ENCODE measurements around the gene SCRT2. TPM values are rescaled to one million over a fixed set of nuclear protein-coding genes. Genes with fewer than 3 reads are reported as not detected.
"Not testable (repeated sequence)": the region's sequence is repeated elsewhere in the genome, so short reads cannot be mapped to it uniquely, and the experiment has no call there.

SCRT2 gene
- polyA plus RNA-seq, 1 donor from 2014 or later = 2.5 TPM

DNA sequence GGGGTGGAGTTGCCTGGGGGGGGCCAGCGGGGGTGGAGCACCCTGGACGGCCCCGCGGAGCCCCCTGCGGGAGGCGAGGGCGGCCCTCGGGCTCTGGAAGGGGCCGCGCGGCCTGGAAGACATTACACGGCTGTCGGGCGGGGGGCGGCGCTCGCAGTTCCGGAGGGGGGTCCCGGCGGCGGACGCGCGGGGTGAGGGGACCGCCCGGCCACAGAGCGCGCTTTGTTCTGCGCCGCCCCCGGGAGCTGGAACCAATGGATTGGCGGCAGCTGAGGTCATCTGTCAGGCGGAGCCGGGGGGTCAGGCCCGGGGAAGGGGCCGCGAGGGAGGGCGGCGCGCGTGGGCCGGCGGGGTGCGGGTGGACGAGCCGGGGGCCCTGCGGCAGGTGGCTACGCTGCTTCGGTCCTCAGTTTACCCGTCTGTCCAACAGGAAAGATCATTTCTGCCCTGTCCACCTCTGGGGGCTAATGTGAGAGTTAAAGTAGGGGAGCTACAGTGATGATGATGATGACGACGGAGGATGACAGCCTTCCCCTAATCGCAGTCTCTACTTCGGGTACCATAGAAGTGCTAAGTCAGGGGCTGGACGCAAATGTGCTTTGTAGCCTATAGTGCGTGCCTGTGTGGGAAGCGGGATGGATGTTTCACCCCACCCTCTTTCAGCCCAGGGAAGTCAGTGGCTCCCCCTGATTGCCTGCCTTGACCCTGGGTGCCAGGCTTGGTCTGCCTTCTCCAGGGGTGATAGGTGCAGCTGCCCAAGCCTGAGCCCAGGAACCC is 33.0 kb downstream of the SCRT2 start:
- Histone ChIP-seq H3K79me2 (replicated peaks; ENCODE audit: insufficient read depth, low read length) (no peaks in the 10 kb centered on the region), H3K9me3 (ENCODE audit: low read length) (no peaks in the 10 kb centered on the region), H3K9me2 (ENCODE audit: insufficient read depth, low read length) (no peaks in the 10 kb centered on the region), H3K36me3 (ENCODE audit: insufficient read depth, low read length) (no peaks in the 10 kb centered on the region), H3K4me2 (ENCODE audit: low read length) (no peak overlapping the region), H3K9ac (ENCODE audit: low read length) (no peak overlapping the region), H3K4me3 (ENCODE audit: low read length) (no peak overlapping the region), H4K20me1 (ENCODE audit: insufficient read depth) (no peaks in the 10 kb centered on the region), H3F3A (ENCODE audit: insufficient read depth, low read length, poor library complexity, severe bottlenecking) (no peaks in the 10 kb centered on the region), H2AFZ (ENCODE audit: low read depth, low read length) (no peak overlapping the region), H3K27ac (ENCODE audit: low read length) (no peak overlapping the region), H3K27me3 (ENCODE audit: insufficient read depth, low read depth, low read length) (no peaks in the 10 kb centered on the region)
- no peak for TF ChIP-seq RAD21 (conservative IDR thresholded peaks at IDR 0.05)
- TF ChIP-seq MXI1 (conservative IDR thresholded peaks at IDR 0.05; ENCODE audit: poor library complexity, severe bottlenecking) = no peak
- no peak for TF ChIP-seq POLR2AphosphoS5 (IDR thresholded peaks at IDR 0.05)
- no peak for TF ChIP-seq TAF1 (IDR thresholded peaks at IDR 0.05; ENCODE audit: low read depth)
- no peak for TF ChIP-seq SMC3 (conservative IDR thresholded peaks at IDR 0.05; ENCODE audit: poor library complexity)
- TF ChIP-seq CTCF (IDR thresholded peaks at IDR 0.05; ENCODE audit: poor library complexity, severe bottlenecking) = no peak
- TF ChIP-seq, protein P1, sequence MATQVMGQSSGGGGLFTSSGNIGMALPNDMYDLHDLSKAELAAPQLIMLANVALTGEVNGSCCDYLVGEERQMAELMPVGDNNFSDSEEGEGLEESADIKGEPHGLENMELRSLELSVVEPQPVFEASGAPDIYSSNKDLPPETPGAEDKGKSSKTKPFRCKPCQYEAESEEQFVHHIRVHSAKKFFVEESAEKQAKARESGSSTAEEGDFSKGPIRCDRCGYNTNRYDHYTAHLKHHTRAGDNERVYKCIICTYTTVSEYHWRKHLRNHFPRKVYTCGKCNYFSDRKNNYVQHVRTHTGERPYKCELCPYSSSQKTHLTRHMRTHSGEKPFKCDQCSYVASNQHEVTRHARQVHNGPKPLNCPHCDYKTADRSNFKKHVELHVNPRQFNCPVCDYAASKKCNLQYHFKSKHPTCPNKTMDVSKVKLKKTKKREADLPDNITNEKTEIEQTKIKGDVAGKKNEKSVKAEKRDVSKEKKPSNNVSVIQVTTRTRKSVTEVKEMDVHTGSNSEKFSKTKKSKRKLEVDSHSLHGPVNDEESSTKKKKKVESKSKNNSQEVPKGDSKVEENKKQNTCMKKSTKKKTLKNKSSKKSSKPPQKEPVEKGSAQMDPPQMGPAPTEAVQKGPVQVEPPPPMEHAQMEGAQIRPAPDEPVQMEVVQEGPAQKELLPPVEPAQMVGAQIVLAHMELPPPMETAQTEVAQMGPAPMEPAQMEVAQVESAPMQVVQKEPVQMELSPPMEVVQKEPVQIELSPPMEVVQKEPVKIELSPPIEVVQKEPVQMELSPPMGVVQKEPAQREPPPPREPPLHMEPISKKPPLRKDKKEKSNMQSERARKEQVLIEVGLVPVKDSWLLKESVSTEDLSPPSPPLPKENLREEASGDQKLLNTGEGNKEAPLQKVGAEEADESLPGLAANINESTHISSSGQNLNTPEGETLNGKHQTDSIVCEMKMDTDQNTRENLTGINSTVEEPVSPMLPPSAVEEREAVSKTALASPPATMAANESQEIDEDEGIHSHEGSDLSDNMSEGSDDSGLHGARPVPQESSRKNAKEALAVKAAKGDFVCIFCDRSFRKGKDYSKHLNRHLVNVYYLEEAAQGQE (IDR thresholded peaks at IDR 0.05; ENCODE audit: borderline replicate concordance) = no peak
- TF ChIP-seq EP300 (conservative IDR thresholded peaks at IDR 0.05; ENCODE audit: poor library complexity, severe bottlenecking) = no peak

DNA sequence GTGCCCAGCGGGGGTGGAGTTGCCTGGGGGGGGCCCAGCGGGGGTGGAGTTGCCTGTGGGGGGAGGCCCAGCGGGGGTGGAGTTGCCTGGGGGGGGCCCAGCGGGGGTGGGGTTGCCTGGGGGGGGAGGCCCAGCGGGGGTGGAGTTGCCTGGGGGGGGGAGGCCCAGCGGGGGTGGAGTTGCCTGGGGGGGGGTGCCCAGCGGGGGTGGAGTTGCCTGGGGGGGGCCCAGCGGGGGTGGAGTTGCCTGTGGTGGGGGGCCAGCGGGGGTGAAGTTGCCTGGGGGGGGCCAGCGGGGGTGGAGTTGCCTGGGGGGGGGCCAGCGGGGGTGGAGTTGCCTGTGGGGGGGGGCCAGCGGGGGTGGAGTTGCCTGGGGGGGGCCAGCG is 33.6 kb downstream of the SCRT2 start:
- not testable (repeated sequence) for H2AFZ ChIP-seq (ENCODE audit: low read depth, low read length); H3K27me3 ChIP-seq (ENCODE audit: insufficient read depth, low read depth, low read length); H3F3A ChIP-seq (ENCODE audit: insufficient read depth, low read length, poor library complexity, severe bottlenecking); H3K79me2 ChIP-seq (replicated peaks; ENCODE audit: insufficient read depth, low read length); H3K4me3 ChIP-seq (ENCODE audit: low read length); H3K27ac ChIP-seq (ENCODE audit: low read length); H3K9me3 ChIP-seq (ENCODE audit: low read length); H3K36me3 ChIP-seq (ENCODE audit: insufficient read depth, low read length); H3K9ac ChIP-seq (ENCODE audit: low read length); H4K20me1 ChIP-seq (ENCODE audit: insufficient read depth); H3K9me2 ChIP-seq (ENCODE audit: insufficient read depth, low read length); H3K4me2 ChIP-seq (ENCODE audit: low read length)

GRCh38 chr20:641516-641875 is 34.1 kb downstream of the SCRT2 start:
- Histone ChIP-seq H3K27ac (ENCODE audit: low read length) (no peak overlapping the region), H3K79me2 (replicated peaks; ENCODE audit: insufficient read depth, low read length) (no peaks in the 10 kb centered on the region), H3K4me2 (ENCODE audit: low read length) (no peak overlapping the region), H4K20me1 (ENCODE audit: insufficient read depth) (no peaks in the 10 kb centered on the region), H3K36me3 (ENCODE audit: insufficient read depth, low read length) (no peaks in the 10 kb centered on the region), H2AFZ (ENCODE audit: low read depth, low read length) (no peak overlapping the region), H3K27me3 (ENCODE audit: insufficient read depth, low read depth, low read length) (no peaks in the 10 kb centered on the region), H3K9me3 (ENCODE audit: low read length) (no peaks in the 10 kb centered on the region), H3F3A (ENCODE audit: insufficient read depth, low read length, poor library complexity, severe bottlenecking) (no peaks in the 10 kb centered on the region), H3K9me2 (ENCODE audit: insufficient read depth, low read length) (no peaks in the 10 kb centered on the region), H3K4me3 (ENCODE audit: low read length) (no peak overlapping the region), H3K9ac (ENCODE audit: low read length) (no peak overlapping the region)
- TF ChIP-seq EP300 (conservative IDR thresholded peaks at IDR 0.05; ENCODE audit: poor library complexity, severe bottlenecking) = no peak
- no peak for TF ChIP-seq SMC3 (conservative IDR thresholded peaks at IDR 0.05; ENCODE audit: poor library complexity)
- TF ChIP-seq RAD21 (conservative IDR thresholded peaks at IDR 0.05) = no peak
- no peak for TF ChIP-seq EZH2 (IDR thresholded peaks at IDR 0.05; ENCODE audit: borderline replicate concordance, insufficient read depth, low read length, poor library complexity, severe bottlenecking)
- TF ChIP-seq, protein P1 (IDR thresholded peaks at IDR 0.05; ENCODE audit: borderline replicate concordance) = no peak
- no peak for TF ChIP-seq CTCF (IDR thresholded peaks at IDR 0.05; ENCODE audit: poor library complexity, severe bottlenecking)
- no peak for TF ChIP-seq MXI1 (conservative IDR thresholded peaks at IDR 0.05; ENCODE audit: poor library complexity, severe bottlenecking)
- TF ChIP-seq POLR2AphosphoS5 (IDR thresholded peaks at IDR 0.05) = no peak
- no peak for TF ChIP-seq TAF1 (IDR thresholded peaks at IDR 0.05; ENCODE audit: low read depth)
